Measurements from ENCODE around the gene TPM4. TPM values are rescaled to one million over a fixed set of nuclear protein-coding genes. Genes with fewer than 3 reads are reported as not detected.

The TPM4 gene
- total RNA-seq, 4 donors from 2014 or later: 21.8 to 62.8 (median 44.1) TPM

- Histone ChIP-seq H3K36me3 (peaks cover 0 to 91% of the 10 kb centered on the region in 2 donors), H3K27me3 (no peaks in the 10 kb centered on the region), H3K27ac (no peak overlapping the region), H3K4me1 (no peaks in the 10 kb centered on the region), H3K9me3 (no peaks in the 10 kb centered on the region), H3K4me3 (no peak overlapping the region)
- in situ Hi-C loops (cut with MboI; ENCODE audit: low sequenced_read_pairs in 4 of 4): no loop called here
- TF ChIP-seq POLR2A (IDR thresholded peaks at IDR 0.05): no peak
- TF ChIP-seq CTCF (IDR thresholded peaks at IDR 0.05 in 4 of 5, conservative IDR thresholded peaks at IDR 0.05 in 1 of 5): no peak
- intact Hi-C loops (cut with DNase I; ENCODE audit: low total_unique reads): no loop called here
- no peak for ATAC-seq
- DNase-seq: no peak
Measured at GRCh38 chr19:16127080-16127479, 50.8 kb downstream of the TPM4 start.

GRCh38 chr19:16127776-16128371 lies 51.6 kb downstream of the TPM4 start:
- no peak overlapping the region for H3K4me3 ChIP-seq
- intact Hi-C loops (cut with DNase I; ENCODE audit: low total_unique reads) (no loop called here), in situ Hi-C loops (cut with MboI; ENCODE audit: low sequenced_read_pairs in 4 of 4) (no loop called here)
- H3K36me3 ChIP-seq: peaks cover 0 to 91% of the 10 kb centered on the region in 2 donors
- ATAC-seq: no peak
- H3K27ac ChIP-seq: no peak overlapping the region
- H3K27me3 ChIP-seq: no peaks in the 10 kb centered on the region
- no peaks in the 10 kb centered on the region for H3K9me3 ChIP-seq
- no peak for TF ChIP-seq CTCF (IDR thresholded peaks at IDR 0.05 in 4 of 5, conservative IDR thresholded peaks at IDR 0.05 in 1 of 5)
- no peak for TF ChIP-seq POLR2A (IDR thresholded peaks at IDR 0.05)
- H3K4me1 ChIP-seq: no peaks in the 10 kb centered on the region
- no peak for DNase-seq

DNA sequence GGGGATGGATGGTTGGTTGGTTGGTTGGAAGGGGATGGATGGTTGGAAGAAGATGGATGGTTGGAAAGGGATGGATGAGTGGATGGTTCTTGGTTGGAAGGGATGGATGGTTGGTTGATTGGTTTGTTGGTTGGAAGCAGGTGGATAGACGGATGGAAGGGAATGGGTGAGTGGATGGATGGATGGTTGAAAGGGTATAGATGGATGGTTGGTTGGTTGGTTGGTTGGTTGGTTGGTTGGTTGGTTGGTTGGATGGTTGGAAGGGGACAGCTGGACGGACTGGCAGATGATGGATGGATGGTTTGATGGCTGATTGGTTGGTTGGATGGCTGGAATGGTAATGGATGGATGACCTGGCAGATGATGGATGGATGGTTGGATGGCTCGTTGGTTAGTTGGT lies 55.4 kb downstream of the TPM4 start:
- Histone ChIP-seq H3K27me3 (no peaks in the 10 kb centered on the region), H3K27ac (no peak overlapping the region), H3K4me1 (no peaks in the 10 kb centered on the region), H3K4me3 (no peak overlapping the region), H3K9me3 (no peaks in the 10 kb centered on the region), H3K36me3 (peaks cover 0 to 70% of the 10 kb centered on the region in 2 donors)
- DNase-seq (no peak), ATAC-seq (no peak)
- intact Hi-C loops (cut with DNase I; ENCODE audit: low total_unique reads) (no loop called here), in situ Hi-C loops (cut with MboI; ENCODE audit: low sequenced_read_pairs in 4 of 4) (no loop called here)
- TF ChIP-seq POLR2A (IDR thresholded peaks at IDR 0.05) (no peak), CTCF (IDR thresholded peaks at IDR 0.05 in 4 of 5, conservative IDR thresholded peaks at IDR 0.05 in 1 of 5) (no peak)

GRCh38 chr19:16133818-16134217 lies 57.5 kb downstream of the TPM4 start:
- in situ Hi-C loops (cut with MboI; ENCODE audit: low sequenced_read_pairs in 4 of 4): no loop called here
- no peak for DNase-seq

More at GRCh38 chr19:16133818-16134217, 57.5 kb downstream of the TPM4 start:
- no peak for ATAC-seq
- H3K4me1 ChIP-seq: no peaks in the 10 kb centered on the region
- intact Hi-C loops (cut with DNase I; ENCODE audit: low total_unique reads): no loop called here
- H3K27ac ChIP-seq: no peak overlapping the region
- TF ChIP-seq POLR2A (IDR thresholded peaks at IDR 0.05) (no peak), CTCF (IDR thresholded peaks at IDR 0.05 in 4 of 5, conservative IDR thresholded peaks at IDR 0.05 in 1 of 5) (no peak)
- no peaks in the 10 kb centered on the region for H3K9me3 ChIP-seq
- H3K27me3 ChIP-seq: no peaks in the 10 kb centered on the region
- no peak overlapping the region for H3K4me3 ChIP-seq
- H3K36me3 ChIP-seq: peaks cover 0 to 48% of the 10 kb centered on the region in 2 donors
